Measurements from ENCODE around the gene TENM4. TPM values are rescaled to one million over a fixed set of nuclear protein-coding genes. Genes with fewer than 3 reads are reported as not detected.

Gene TENM4
- total RNA-seq, 4 donors from 2014 or later = 0.02 to 0.82 (median 0.23) TPM

DNA sequence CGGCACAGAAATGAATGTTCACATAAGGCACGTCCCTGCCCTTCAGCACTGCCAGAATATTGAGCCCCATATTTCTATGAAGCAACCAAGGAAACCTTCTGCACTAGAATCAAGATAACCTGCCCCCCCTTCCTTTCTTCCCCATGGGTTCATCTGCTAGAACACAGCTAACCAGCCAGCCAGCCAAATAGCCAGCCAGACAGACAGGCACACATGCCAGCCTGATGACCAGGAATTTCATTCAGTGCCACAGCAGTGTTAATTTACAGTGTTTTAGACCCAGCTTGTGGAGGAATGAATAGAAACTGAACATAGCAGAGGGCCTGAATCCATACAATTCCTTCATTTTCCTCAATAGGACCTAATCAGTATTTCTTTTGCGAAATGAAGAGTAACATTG, 57.0 kb downstream of the TENM4 start:
- H3K27me3 ChIP-seq = no peaks in the 10 kb centered on the region
- TF ChIP-seq, protein P1, sequence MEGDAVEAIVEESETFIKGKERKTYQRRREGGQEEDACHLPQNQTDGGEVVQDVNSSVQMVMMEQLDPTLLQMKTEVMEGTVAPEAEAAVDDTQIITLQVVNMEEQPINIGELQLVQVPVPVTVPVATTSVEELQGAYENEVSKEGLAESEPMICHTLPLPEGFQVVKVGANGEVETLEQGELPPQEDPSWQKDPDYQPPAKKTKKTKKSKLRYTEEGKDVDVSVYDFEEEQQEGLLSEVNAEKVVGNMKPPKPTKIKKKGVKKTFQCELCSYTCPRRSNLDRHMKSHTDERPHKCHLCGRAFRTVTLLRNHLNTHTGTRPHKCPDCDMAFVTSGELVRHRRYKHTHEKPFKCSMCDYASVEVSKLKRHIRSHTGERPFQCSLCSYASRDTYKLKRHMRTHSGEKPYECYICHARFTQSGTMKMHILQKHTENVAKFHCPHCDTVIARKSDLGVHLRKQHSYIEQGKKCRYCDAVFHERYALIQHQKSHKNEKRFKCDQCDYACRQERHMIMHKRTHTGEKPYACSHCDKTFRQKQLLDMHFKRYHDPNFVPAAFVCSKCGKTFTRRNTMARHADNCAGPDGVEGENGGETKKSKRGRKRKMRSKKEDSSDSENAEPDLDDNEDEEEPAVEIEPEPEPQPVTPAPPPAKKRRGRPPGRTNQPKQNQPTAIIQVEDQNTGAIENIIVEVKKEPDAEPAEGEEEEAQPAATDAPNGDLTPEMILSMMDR (IDR thresholded peaks at IDR 0.05 in 4 of 5, conservative IDR thresholded peaks at IDR 0.05 in 1 of 5) = no peak
- no peak for TF ChIP-seq POLR2A (IDR thresholded peaks at IDR 0.05)
- H3K9me3 ChIP-seq = no peaks in the 10 kb centered on the region
- ATAC-seq = no peak
- H3K36me3 ChIP-seq = no peaks in the 10 kb centered on the region
- H3K27ac ChIP-seq = no peak overlapping the region
- no peak for DNase-seq
- intact Hi-C loops (cut with DNase I; ENCODE audit: low total_unique reads) = no loop called here
- no peak overlapping the region for H3K4me3 ChIP-seq
- H3K4me1 ChIP-seq = peaks cover 0 to 5% of the 10 kb centered on the region in 2 donors
- in situ Hi-C loops (cut with MboI; ENCODE audit: low sequenced_read_pairs in 4 of 4) = no loop called here

DNA sequence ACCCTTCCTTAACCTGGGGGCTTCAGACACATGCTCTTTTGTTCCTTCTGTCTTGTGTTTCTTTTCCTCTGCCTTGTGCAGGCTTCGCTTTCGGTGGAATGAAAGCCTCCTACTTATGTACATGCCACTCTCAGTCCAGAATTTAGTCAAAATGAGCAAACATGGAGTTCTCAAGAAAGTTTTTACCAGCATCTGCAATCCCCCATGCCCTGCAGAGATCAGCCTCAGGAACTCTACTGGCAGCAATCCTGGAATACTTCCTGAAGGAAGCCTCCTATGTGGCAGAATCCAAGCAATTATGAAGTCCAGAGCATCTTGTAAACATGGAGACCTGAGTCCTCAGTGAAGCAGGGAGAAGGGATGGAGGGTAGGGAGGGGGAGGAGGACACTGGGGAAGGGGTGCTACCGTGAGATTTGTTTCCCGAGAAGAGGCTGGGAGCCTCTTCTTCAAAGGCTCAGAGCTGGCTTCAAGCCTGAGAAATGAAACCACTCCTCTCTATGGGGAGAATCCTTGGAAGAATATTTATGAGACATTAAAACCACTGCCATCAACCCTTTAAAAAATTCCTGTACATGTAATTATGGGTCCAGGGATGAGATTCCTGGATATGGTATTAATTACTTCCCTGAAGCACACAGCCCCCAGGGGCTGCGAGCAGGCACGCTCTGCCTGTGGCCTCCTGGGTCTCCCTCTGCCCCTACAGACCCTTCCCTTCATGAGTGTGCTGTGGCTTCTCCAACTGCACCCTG, 58.4 kb downstream of the TENM4 start:
- no peak for TF ChIP-seq POLR2A (IDR thresholded peaks at IDR 0.05)
- TF ChIP-seq, protein P1 (IDR thresholded peaks at IDR 0.05 in 4 of 5, conservative IDR thresholded peaks at IDR 0.05 in 1 of 5) = no peak
- Histone ChIP-seq H3K27me3 (no peaks in the 10 kb centered on the region), H3K27ac (no peak overlapping the region), H3K9me3 (no peaks in the 10 kb centered on the region), H3K4me3 (no peak overlapping the region), H3K4me1 (peaks cover 0 to 5% of the 10 kb centered on the region in 2 donors), H3K36me3 (no peaks in the 10 kb centered on the region)
- ATAC-seq (no peak), DNase-seq (no peak)
- intact Hi-C loops (cut with DNase I; ENCODE audit: low total_unique reads) (no loop called here), in situ Hi-C loops (cut with MboI; ENCODE audit: low sequenced_read_pairs in 4 of 4) (no loop called here)

DNA sequence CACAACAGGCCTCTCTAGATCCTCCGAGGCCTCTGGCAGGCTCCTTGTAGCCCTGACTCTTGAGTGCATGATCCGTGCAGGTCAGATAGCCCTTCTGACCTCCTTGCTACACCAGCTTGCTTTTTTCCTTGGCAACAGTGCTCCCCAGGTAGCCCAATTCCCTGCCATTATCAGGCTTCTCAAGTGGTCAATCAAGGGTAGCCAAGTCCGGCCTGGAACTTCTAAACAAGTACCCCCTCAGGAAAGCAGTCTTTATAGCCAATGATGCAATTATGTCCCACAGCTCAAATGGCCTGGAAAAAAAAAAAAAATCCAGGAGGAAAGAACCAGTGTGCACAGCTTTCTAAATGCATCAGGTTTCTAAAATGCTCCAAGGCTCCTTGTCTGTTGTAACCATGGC, 59.8 kb downstream of the TENM4 start:
- ATAC-seq = no peak
- TF ChIP-seq POLR2A (IDR thresholded peaks at IDR 0.05) = no peak
- TF ChIP-seq, protein P1 (IDR thresholded peaks at IDR 0.05 in 4 of 5, conservative IDR thresholded peaks at IDR 0.05 in 1 of 5) = no peak
- in situ Hi-C loops (cut with MboI; ENCODE audit: low sequenced_read_pairs in 4 of 4) = no loop called here

DNA sequence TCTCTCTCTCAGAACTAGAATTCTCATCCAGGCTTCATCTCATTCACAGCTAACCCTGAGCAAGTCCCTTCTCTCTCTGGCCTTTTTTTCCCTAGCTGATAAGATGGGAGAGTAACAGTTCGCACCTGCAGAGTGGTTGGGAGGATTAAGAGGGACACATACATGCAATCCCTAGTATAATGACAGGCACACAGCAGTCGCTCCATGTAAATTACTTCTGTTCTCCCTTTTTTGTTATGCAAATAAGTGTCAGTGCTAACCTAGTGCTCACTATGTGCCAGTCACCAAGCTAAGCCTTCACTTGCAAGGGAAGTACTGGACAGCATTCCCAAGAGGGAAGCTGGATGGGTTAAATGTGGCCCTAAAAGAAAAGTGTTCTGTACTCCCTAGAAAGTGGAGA, 63.4 kb downstream of the TENM4 start:
- no peak for ATAC-seq
- intact Hi-C loops (cut with DNase I; ENCODE audit: low total_unique reads) = no loop called here

More for the DNA sequence above, 59.8 kb downstream of the TENM4 start:
- Histone ChIP-seq H3K4me3 (no peak overlapping the region), H3K4me1 (peaks cover 0 to 5% of the 10 kb centered on the region in 2 donors), H3K27me3 (no peaks in the 10 kb centered on the region), H3K27ac (no peak overlapping the region), H3K36me3 (no peaks in the 10 kb centered on the region), H3K9me3 (no peaks in the 10 kb centered on the region)
- DNase-seq = no peak
- intact Hi-C loops (cut with DNase I; ENCODE audit: low total_unique reads) = no loop called here

More for the DNA sequence above, 63.4 kb downstream of the TENM4 start:
- H3K4me1 ChIP-seq = no peaks in the 10 kb centered on the region
- H3K9me3 ChIP-seq = no peaks in the 10 kb centered on the region
- H3K27ac ChIP-seq = no peak overlapping the region
- DNase-seq = no peak
- TF ChIP-seq, protein P1 (IDR thresholded peaks at IDR 0.05 in 4 of 5, conservative IDR thresholded peaks at IDR 0.05 in 1 of 5) = no peak
- no peak for TF ChIP-seq POLR2A (IDR thresholded peaks at IDR 0.05)
- H3K4me3 ChIP-seq = no peak overlapping the region
- H3K36me3 ChIP-seq = no peaks in the 10 kb centered on the region
- H3K27me3 ChIP-seq = peaks cover 0 to 3% (median 0%) of the 10 kb centered on the region in 3 donors
- in situ Hi-C loops (cut with MboI; ENCODE audit: low sequenced_read_pairs in 4 of 4) = no loop called here

Measured in gastrocnemius medialis (tissue), 4 donors.